Measurements from ENCODE around the gene NLK. TPM values are rescaled to one million over a fixed set of nuclear protein-coding genes. Genes with fewer than 3 reads are reported as not detected.

Gene NLK
- total RNA-seq, 1 experiment from 2014 or later, result 31.8 TPM

GRCh38 chr17:28136923-28137322, 94.4 kb downstream of the NLK start:
- no peaks in the 10 kb centered on the region for H3K9me3 Mint-ChIP-seq
- Histone ChIP-seq H3K79me1 (ENCODE audit: insufficient read depth, low read depth, low read length, poor library complexity, severe bottlenecking) (no peaks in the 10 kb centered on the region), H3K4me1 (ENCODE audit: insufficient read depth, low read length) (no peaks in the 10 kb centered on the region), H3K9ac (ENCODE audit: extremely low read depth, insufficient read length, low read length) (no peak overlapping the region), H2BK5ac (ENCODE audit: insufficient read length, low read length) (no peak overlapping the region), H3K18ac (ENCODE audit: insufficient read length, low read depth, low read length) (no peak overlapping the region), H3K79me2 (ENCODE audit: insufficient read depth, low read length) (no peaks in the 10 kb centered on the region), H3K23me2 (ENCODE audit: insufficient read length, low read depth, low read length, poor library complexity, severe bottlenecking) (no peaks in the 10 kb centered on the region), H2AK5ac (ENCODE audit: insufficient read length, low read length) (no peak overlapping the region), H3K4ac (ENCODE audit: low read depth, low read length) (no peak overlapping the region), H3T11ph (ENCODE audit: low read length) (no peak overlapping the region), H3K4me2 (ENCODE audit: insufficient read depth, insufficient read length, low read length) (no peak overlapping the region), H2BK12ac (ENCODE audit: insufficient read length, low read depth, low read length) (no peak overlapping the region), H2BK120ac (ENCODE audit: low read depth, low read length, poor library complexity, severe bottlenecking) (no peak overlapping the region), H3K9me3 (ENCODE audit: control insufficient read depth, low read depth, low read length) (no peaks in the 10 kb centered on the region), H4K5ac (ENCODE audit: insufficient read length, low read depth, low read length) (no peak overlapping the region), H3K27ac (ENCODE audit: insufficient read length, low read depth, low read length) (no peak overlapping the region), H3K27me3 (ENCODE audit: insufficient read depth, low read length) (no peaks in the 10 kb centered on the region), H3K23ac (ENCODE audit: insufficient read length, low read depth, low read length) (no peak overlapping the region), H4K91ac (ENCODE audit: insufficient read length, low read depth, low read length) (no peak overlapping the region), H3K56ac (ENCODE audit: insufficient read length, low read depth, low read length) (no peak overlapping the region), H3K14ac (ENCODE audit: insufficient read depth, low read length) (no peak overlapping the region), H4K8ac (replicated peaks; ENCODE audit: insufficient read length, low read depth, low read length) (no peak overlapping the region), H2AFZ (ENCODE audit: low read length) (no peak overlapping the region), H2BK20ac (ENCODE audit: low read depth, low read length, poor library complexity, severe bottlenecking) (no peak overlapping the region), H4K20me1 (ENCODE audit: control insufficient read depth, insufficient read depth, insufficient read length) (no peaks in the 10 kb centered on the region), H2BK15ac (ENCODE audit: low read depth, low read length) (no peak overlapping the region)
- WGBS (ENCODE audit: extremely low coverage, insufficient read length, low lambda C conversion rate), result no CpG with 5 or more reads among the region's 3 CpGs
- no peak for DNase-seq
- H3K27me3 Mint-ChIP-seq (ENCODE audit: low read depth), result no peaks in the 10 kb centered on the region
- no peak overlapping the region for H3K4me3 Mint-ChIP-seq
- no peaks in the 10 kb centered on the region for H3K4me1 Mint-ChIP-seq
- no peak overlapping the region for H3K27ac Mint-ChIP-seq
- peaks cover 9 to 26% (median 17%) of the 10 kb centered on the region in 3 experiments; a peak in 6 of 7 replicates for H3K36me3 Mint-ChIP-seq (ENCODE audit: insufficient read depth in 1 of 3, low read depth in 3 of 3)
- TF ChIP-seq CTCF (conservative IDR thresholded peaks at IDR 0.05), result no peak

All from H9 (cell line).